BLaER1 (cell line): ENCODE results near the gene POP4.

Experiments
- H3K27ac ChIP-seq: shearing (Covaris generic); formaldehyde crosslinking; 2 replicates; pipeline ENCODE4 v1.8.1; 2022
- H3K27me3 ChIP-seq: shearing (Covaris generic); formaldehyde crosslinking; 2 replicates; pipeline ENCODE4 v1.8.1; 2022
- H3K36me3 ChIP-seq: shearing (Covaris generic); formaldehyde crosslinking; 2 replicates; pipeline ENCODE4 v1.8.1; 2022
- H3K4me1 ChIP-seq: shearing (Covaris generic); formaldehyde crosslinking; 2 replicates; pipeline ENCODE4 v1.8.1; 2022
- H3K4me2 ChIP-seq: shearing (Covaris generic); formaldehyde crosslinking; 2 replicates; pipeline ENCODE4 v1.8.1; 2022
- H3K4me3 ChIP-seq: shearing (Covaris generic); formaldehyde crosslinking; 2 replicates; pipeline ENCODE4 v1.8.1; 2022
- H3K9ac ChIP-seq: shearing (Covaris generic); formaldehyde crosslinking; 2 replicates; pipeline ENCODE4 v1.8.1; 2022
- H3K9me3 ChIP-seq: shearing (Covaris generic); formaldehyde crosslinking; 2 replicates; pipeline ENCODE4 v1.8.1; 2022
- H4K20me1 ChIP-seq: shearing (Covaris generic); formaldehyde crosslinking; 2 replicates; pipeline ENCODE4 v1.8.1; 2022
- Cebpa-rat ChIP-seq: shearing (Covaris generic); IDR thresholded peaks from 2 replicates; pipeline ENCODE4 v1.8.1; 2022

The POP4 gene

GRCh38 chr19:29566496-29567054 is 39.5 kb upstream of the POP4 start:
- no peaks in the 10 kb centered on the region for H3K9me3 ChIP-seq

GRCh38 chr19:29567366-29567915 is 38.6 kb upstream of the POP4 start:
- TF ChIP-seq Cebpa-rat, result no peak

More at GRCh38 chr19:29566496-29567054, 39.5 kb upstream of the POP4 start:
- Histone ChIP-seq H3K9ac (no peak overlapping the region), H3K4me3 (no peak overlapping the region), H3K4me2 (no peak overlapping the region), H3K4me1 (no peaks in the 10 kb centered on the region), H3K36me3 (no peaks in the 10 kb centered on the region), H3K27me3 (no peaks in the 10 kb centered on the region), H3K27ac (no peak overlapping the region), H4K20me1 (no peaks in the 10 kb centered on the region)
- TF ChIP-seq Cebpa-rat, result no peak

GRCh38 chr19:29568036-29569025 is 37.8 kb upstream of the POP4 start:
- Histone ChIP-seq H3K9ac (no peak overlapping the region), H3K9me3 (no peaks in the 10 kb centered on the region), H3K27ac (no peak overlapping the region)

More at GRCh38 chr19:29567366-29567915, 38.6 kb upstream of the POP4 start:
- H3K4me3 ChIP-seq, result no peak overlapping the region
- H4K20me1 ChIP-seq, result no peaks in the 10 kb centered on the region
- no peaks in the 10 kb centered on the region for H3K4me1 ChIP-seq
- no peak overlapping the region for H3K27ac ChIP-seq
- H3K9me3 ChIP-seq, result no peaks in the 10 kb centered on the region
- no peak overlapping the region for H3K9ac ChIP-seq
- H3K27me3 ChIP-seq, result no peaks in the 10 kb centered on the region
- no peak overlapping the region for H3K4me2 ChIP-seq
- no peaks in the 10 kb centered on the region for H3K36me3 ChIP-seq

GRCh38 chr19:29569038-29569911 is 36.8 kb upstream of the POP4 start:
- Histone ChIP-seq H3K4me3 (no peak overlapping the region), H3K9me3 (no peaks in the 10 kb centered on the region), H3K4me1 (no peaks in the 10 kb centered on the region), H3K27me3 (no peaks in the 10 kb centered on the region), H4K20me1 (no peaks in the 10 kb centered on the region), H3K36me3 (no peaks in the 10 kb centered on the region), H3K9ac (no peak overlapping the region), H3K27ac (no peak overlapping the region), H3K4me2 (no peak overlapping the region)
- TF ChIP-seq Cebpa-rat, result no peak

More at GRCh38 chr19:29568036-29569025, 37.8 kb upstream of the POP4 start:
- Histone ChIP-seq H3K27me3 (no peaks in the 10 kb centered on the region), H3K4me3 (no peak overlapping the region), H3K4me1 (no peaks in the 10 kb centered on the region), H4K20me1 (no peaks in the 10 kb centered on the region), H3K4me2 (no peak overlapping the region), H3K36me3 (no peaks in the 10 kb centered on the region)
- no peak for TF ChIP-seq Cebpa-rat

- Histone ChIP-seq H4K20me1 (no peaks in the 10 kb centered on the region), H3K27ac (no peak overlapping the region), H3K27me3 (no peaks in the 10 kb centered on the region), H3K4me1 (no peaks in the 10 kb centered on the region), H3K9me3 (no peaks in the 10 kb centered on the region), H3K4me3 (no peak overlapping the region), H3K4me2 (no peak overlapping the region), H3K36me3 (no peaks in the 10 kb centered on the region), H3K9ac (no peak overlapping the region)
- TF ChIP-seq Cebpa-rat, result no peak
Observed at GRCh38 chr19:29571181-29571580, 34.9 kb upstream of the POP4 start.

GRCh38 chr19:29573486-29573885 is 32.6 kb upstream of the POP4 start:
- Histone ChIP-seq H3K9me3 (no peaks in the 10 kb centered on the region), H3K27ac (no peak overlapping the region), H3K4me2 (no peak overlapping the region), H4K20me1 (no peaks in the 10 kb centered on the region), H3K36me3 (no peaks in the 10 kb centered on the region), H3K4me1 (peaks cover 7% of the 10 kb centered on the region), H3K4me3 (no peak overlapping the region), H3K9ac (no peak overlapping the region), H3K27me3 (peaks cover 6% of the 10 kb centered on the region; the same call in 1 of the 2 replicates)
- TF ChIP-seq Cebpa-rat, result no peak

GRCh38 chr19:29574510-29574909 is 31.6 kb upstream of the POP4 start:
- Histone ChIP-seq H3K4me2 (no peak overlapping the region), H3K27me3 (peaks cover 6% of the 10 kb centered on the region; the same call in 1 of the 2 replicates), H4K20me1 (no peaks in the 10 kb centered on the region), H3K27ac (no peak overlapping the region), H3K4me3 (no peak overlapping the region), H3K9me3 (no peaks in the 10 kb centered on the region), H3K36me3 (no peaks in the 10 kb centered on the region), H3K9ac (no peak overlapping the region), H3K4me1 (peaks cover 7% of the 10 kb centered on the region)
- TF ChIP-seq Cebpa-rat, result no peak

GRCh38 chr19:29576046-29576606 is 30.0 kb upstream of the POP4 start:
- TF ChIP-seq Cebpa-rat, result no peak

More at GRCh38 chr19:29576046-29576606, 30.0 kb upstream of the POP4 start:
- H3K36me3 ChIP-seq, result no peaks in the 10 kb centered on the region
- H3K4me2 ChIP-seq, result no peak overlapping the region
- H3K4me1 ChIP-seq, result peaks cover 7% of the 10 kb centered on the region
- H3K27ac ChIP-seq, result no peak overlapping the region
- no peaks in the 10 kb centered on the region for H4K20me1 ChIP-seq
- H3K27me3 ChIP-seq, result peaks cover 6% of the 10 kb centered on the region; the same call in 1 of the 2 replicates
- H3K4me3 ChIP-seq, result no peak overlapping the region
- no peak overlapping the region for H3K9ac ChIP-seq
- 0 out of 2 replicates have a peak, but pooled peaks cover under 1% of the 10 kb centered on the region for H3K9me3 ChIP-seq
